Glutamatergic neuron (in vitro differentiated cells): Measurements from ENCODE around the gene ATP12A. TPM values are rescaled to one million over a fixed set of nuclear protein-coding genes. Genes with fewer than 3 reads are reported as not detected.

Experiments
- DNase-seq: peaks from one replicate; pipeline ENCODE4 v3.0.0; 2022
- H3K27ac Mint-ChIP-seq: one replicate; pipeline ENCODE4 v1.8.0; 2020; ENCODE audit warnings: mild to moderate bottlenecking, mixed read lengths, inconsistent platforms; ENCODE audit not compliant: unreplicated experiment
- H3K27me3 Mint-ChIP-seq: one replicate; pipeline ENCODE4 v1.8.0; 2020; ENCODE audit warnings: mild to moderate bottlenecking, moderate library complexity, mixed read lengths, inconsistent platforms; ENCODE audit not compliant: unreplicated experiment
- H3K36me3 Mint-ChIP-seq: one replicate; pipeline ENCODE4 v1.8.0; 2020; ENCODE audit warnings: mild to moderate bottlenecking, mixed read lengths, inconsistent platforms; ENCODE audit not compliant: unreplicated experiment
- H3K4me1 Mint-ChIP-seq: one replicate; pipeline ENCODE4 v1.8.0; 2020; ENCODE audit warnings: mild to moderate bottlenecking, low read depth, mixed read lengths, inconsistent platforms; ENCODE audit not compliant: unreplicated experiment
- H3K4me3 Mint-ChIP-seq: one replicate; pipeline ENCODE4 v1.8.0; 2020; ENCODE audit warnings: mild to moderate bottlenecking, mixed read lengths, inconsistent platforms; ENCODE audit not compliant: unreplicated experiment
- H3K9me3 Mint-ChIP-seq: one replicate; pipeline ENCODE4 v1.8.0; 2020; ENCODE audit warnings: mild to moderate bottlenecking, moderate library complexity, mixed read lengths, inconsistent platforms; ENCODE audit not compliant: unreplicated experiment
- CTCF ChIP-seq: fragments of 200-600 bp; sonication (generic); IDR thresholded peaks from one replicate; pipeline ENCODE4 v1.5.0; 2021; ENCODE audit not compliant: partially characterized antibody, unreplicated experiment
- total RNA-seq: library from RNA; stranded (reverse); fragmentation: NEBNext Ultra II Directional; extraction: Animal tissue kit (Norgen Biotek cat#: 25700); gene quantifications from one replicate; pipeline ENCODE4 v1.2.1, GENCODE V29; 2021; ENCODE audit not compliant: unreplicated experiment

The ATP12A gene
- total RNA-seq, 1 donor from 2014 or later = not detected

GRCh38 chr13:24680921-24681604 is 855 bp downstream of the ATP12A start:
- H3K36me3 Mint-ChIP-seq = no peaks in the 10 kb centered on the region
- H3K9me3 Mint-ChIP-seq = peaks cover 4% of the 10 kb centered on the region
- H3K27ac Mint-ChIP-seq = no peak overlapping the region
- H3K4me1 Mint-ChIP-seq = peaks cover 5% of the 10 kb centered on the region
- H3K4me3 Mint-ChIP-seq = no peak overlapping the region
- H3K27me3 Mint-ChIP-seq = peaks cover 13% of the 10 kb centered on the region
- no peak for TF ChIP-seq CTCF
- DNase-seq = no peak

GRCh38 chr13:24681930-24682329 is 1.7 kb downstream of the ATP12A start:
- Mint-ChIP-seq H3K27me3 (peaks cover 13% of the 10 kb centered on the region), H3K4me3 (peak overlapping the region; percentile 3), H3K9me3 (peaks cover 4% of the 10 kb centered on the region), H3K27ac (no peak overlapping the region), H3K36me3 (no peaks in the 10 kb centered on the region), H3K4me1 (peaks cover 5% of the 10 kb centered on the region)
- no peak for TF ChIP-seq CTCF
- no peak for DNase-seq

GRCh38 chr13:24682353-24682752 is 2.1 kb downstream of the ATP12A start:
- Mint-ChIP-seq H3K4me3 (no peak overlapping the region), H3K27me3 (peaks cover 13% of the 10 kb centered on the region), H3K27ac (no peak overlapping the region), H3K36me3 (no peaks in the 10 kb centered on the region), H3K9me3 (peaks cover 4% of the 10 kb centered on the region), H3K4me1 (peaks cover 5% of the 10 kb centered on the region)
- DNase-seq = no peak
- TF ChIP-seq CTCF = no peak

GRCh38 chr13:24683351-24683750 is 3.1 kb downstream of the ATP12A start:
- Mint-ChIP-seq H3K9me3 (peaks cover 4% of the 10 kb centered on the region), H3K4me1 (peaks cover 5% of the 10 kb centered on the region), H3K27ac (no peak overlapping the region), H3K36me3 (no peaks in the 10 kb centered on the region), H3K27me3 (peaks cover 13% of the 10 kb centered on the region), H3K4me3 (no peak overlapping the region)
- no peak for DNase-seq
- no peak for TF ChIP-seq CTCF

GRCh38 chr13:24683838-24684599 is 3.8 kb downstream of the ATP12A start:
- Mint-ChIP-seq H3K4me1 (peaks cover 9% of the 10 kb centered on the region), H3K4me3 (no peak overlapping the region), H3K9me3 (peaks cover 4% of the 10 kb centered on the region), H3K36me3 (no peaks in the 10 kb centered on the region), H3K27ac (no peak overlapping the region), H3K27me3 (peaks cover 13% of the 10 kb centered on the region)
- peak; percentile 90 for TF ChIP-seq CTCF
- peak; percentile 86 for DNase-seq
